Astrocyte of the spinal cord (primary cell): ENCODE measurements around the gene HPGD.

ENCODE experiments used
- DNase-seq: peaks from one replicate; pipeline ENCODE4 v3.0.0; 2011; ENCODE audit warnings: low read depth, low spot score
- H3K4me3 ChIP-seq: 2 replicates; pipeline ENCODE4 v1.5.1; 2011; ENCODE audit warnings: low read depth, mild to moderate bottlenecking, low read length, moderate library complexity
- in situ Hi-C: cut with HindIII; loops from 2 replicates; pipeline ENCODE4 v1.10.0; 2017; ENCODE audit warnings: low sequenced_read_pairs
- TF ChIP-seq, protein P1 (sequence below): IDR thresholded peaks from 2 replicates; pipeline ENCODE4 v1.5.1; 2012; ENCODE audit warnings: low read depth, mild to moderate bottlenecking, low read length, inconsistent platforms

The HPGD gene

DNA sequence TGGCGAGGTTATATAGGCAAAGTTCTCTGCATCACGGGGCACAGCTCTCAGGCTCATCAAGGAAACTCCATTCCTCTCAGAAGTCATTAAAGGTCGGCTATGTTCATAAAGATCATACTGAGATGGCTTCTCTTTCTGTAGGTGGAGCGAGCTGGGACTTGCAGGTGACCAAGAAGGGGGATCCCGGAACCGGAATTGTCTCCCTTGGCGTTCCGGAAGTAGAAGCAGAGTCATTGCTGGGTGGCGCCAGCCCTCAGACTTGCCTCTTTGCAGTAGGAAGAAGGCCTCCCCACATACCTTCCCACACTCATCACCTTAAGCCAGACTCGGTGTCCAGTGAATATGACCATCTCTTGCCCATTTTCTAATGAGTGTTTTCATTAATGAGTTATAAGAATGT, 17.9 kb upstream of the HPGD start:
- no peak overlapping the region for H3K4me3 ChIP-seq
- in situ Hi-C loops = no loop called here
- no peak for DNase-seq
- TF ChIP-seq, protein P1, sequence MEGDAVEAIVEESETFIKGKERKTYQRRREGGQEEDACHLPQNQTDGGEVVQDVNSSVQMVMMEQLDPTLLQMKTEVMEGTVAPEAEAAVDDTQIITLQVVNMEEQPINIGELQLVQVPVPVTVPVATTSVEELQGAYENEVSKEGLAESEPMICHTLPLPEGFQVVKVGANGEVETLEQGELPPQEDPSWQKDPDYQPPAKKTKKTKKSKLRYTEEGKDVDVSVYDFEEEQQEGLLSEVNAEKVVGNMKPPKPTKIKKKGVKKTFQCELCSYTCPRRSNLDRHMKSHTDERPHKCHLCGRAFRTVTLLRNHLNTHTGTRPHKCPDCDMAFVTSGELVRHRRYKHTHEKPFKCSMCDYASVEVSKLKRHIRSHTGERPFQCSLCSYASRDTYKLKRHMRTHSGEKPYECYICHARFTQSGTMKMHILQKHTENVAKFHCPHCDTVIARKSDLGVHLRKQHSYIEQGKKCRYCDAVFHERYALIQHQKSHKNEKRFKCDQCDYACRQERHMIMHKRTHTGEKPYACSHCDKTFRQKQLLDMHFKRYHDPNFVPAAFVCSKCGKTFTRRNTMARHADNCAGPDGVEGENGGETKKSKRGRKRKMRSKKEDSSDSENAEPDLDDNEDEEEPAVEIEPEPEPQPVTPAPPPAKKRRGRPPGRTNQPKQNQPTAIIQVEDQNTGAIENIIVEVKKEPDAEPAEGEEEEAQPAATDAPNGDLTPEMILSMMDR = no peak

DNA sequence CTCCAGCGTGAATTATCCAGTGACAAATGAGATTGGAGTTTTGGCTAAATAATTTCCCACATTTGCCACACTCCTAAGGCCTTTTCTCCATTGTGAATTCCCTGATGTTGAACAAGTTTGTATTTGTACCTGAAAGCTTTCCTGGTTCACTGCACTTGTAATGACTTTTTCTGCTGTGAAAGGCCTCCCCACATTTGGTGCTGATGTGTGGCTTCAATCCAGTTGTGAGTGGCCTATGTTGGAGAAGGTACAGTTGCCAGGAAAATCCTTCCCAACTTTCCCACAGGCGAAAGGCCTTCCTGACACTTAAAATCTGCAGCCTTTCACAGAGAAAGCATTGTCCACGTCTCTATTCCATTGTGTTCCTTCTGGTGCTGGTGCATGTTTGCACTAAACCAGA, 17.3 kb upstream of the HPGD start:
- TF ChIP-seq, protein P1 = no peak
- no peak for DNase-seq
- in situ Hi-C loops = no loop called here
- H3K4me3 ChIP-seq = no peak overlapping the region

DNA sequence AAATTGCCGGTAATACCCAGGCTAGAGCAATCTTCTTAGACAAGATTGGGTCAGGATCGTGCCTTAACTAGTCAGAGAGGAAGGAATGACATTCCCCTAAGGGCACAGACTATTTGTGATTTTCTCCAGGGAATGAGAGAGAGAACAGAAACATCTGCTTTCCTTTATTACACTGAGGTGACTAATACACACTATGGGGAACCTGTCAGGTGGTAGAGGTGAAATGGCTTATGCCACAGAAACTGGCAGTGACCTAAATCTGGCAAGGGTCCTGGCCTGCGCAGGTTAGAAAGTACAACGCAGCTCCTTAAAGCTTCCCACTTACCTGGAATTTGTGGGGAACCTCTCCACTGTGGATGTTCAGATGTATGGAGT, 16.6 kb upstream of the HPGD start:
- DNase-seq = no peak
- TF ChIP-seq, protein P1 = no peak
- no peak overlapping the region for H3K4me3 ChIP-seq
- in situ Hi-C loops = no loop called here

DNA sequence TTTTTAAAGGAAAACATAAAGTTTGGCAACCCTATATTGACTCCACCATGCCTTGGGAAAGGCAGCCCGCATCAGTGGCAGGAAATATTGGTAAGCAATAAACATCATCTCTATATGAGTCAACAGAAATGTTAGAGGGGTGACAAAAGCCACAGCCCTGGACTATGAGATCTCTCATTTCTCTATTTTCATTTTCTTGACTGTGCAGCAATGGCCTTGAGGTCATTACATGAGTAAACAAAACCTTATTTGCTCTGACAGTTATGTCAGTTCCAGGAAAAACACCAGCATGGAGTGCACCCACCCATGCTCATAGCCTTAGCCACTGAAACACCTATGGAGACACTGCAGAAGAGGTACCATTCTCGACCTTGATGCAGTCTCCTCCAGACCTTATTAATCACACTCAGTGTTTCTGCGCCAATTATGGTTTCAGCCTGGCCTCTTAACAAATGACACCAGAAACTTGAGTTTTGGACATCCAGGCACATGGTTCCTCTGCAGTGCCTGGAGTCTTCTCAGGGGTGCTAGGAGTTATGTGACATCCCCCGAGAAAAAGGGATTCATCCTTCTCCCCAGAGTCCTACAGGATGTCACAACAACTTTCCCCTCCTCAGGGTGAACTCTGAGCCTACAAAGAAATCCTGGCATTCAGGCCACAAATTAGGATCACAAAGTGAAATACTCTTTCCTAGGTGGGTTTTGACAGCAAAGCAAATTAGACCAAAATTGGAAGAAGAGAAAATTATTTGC, 16.0 kb upstream of the HPGD start:
- no peak for DNase-seq
- TF ChIP-seq, protein P1 = no peak
- in situ Hi-C loops = no loop called here
- H3K4me3 ChIP-seq = no peak overlapping the region

DNA sequence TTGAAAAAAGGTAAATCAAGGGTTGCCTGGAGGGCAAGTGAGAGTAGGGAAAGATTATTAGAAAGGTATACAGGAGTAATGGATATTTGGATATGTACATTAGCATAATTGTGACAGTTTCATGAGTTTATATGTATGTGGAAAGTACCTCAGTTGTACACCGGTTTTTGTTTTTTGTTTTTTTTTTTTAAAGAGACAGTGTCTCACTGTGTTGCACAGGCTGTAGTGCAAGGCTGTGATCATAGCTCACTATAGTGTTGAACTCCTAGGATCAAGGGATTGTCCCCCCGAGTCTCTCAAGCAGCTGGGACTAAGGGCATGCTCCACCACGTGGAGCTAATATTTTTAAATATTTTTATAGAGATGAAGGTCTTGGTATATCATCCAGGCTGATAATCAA, 15.3 kb upstream of the HPGD start:
- in situ Hi-C loops = no loop called here
- DNase-seq = no peak
- TF ChIP-seq, protein P1 = no peak
- no peak overlapping the region for H3K4me3 ChIP-seq

DNA sequence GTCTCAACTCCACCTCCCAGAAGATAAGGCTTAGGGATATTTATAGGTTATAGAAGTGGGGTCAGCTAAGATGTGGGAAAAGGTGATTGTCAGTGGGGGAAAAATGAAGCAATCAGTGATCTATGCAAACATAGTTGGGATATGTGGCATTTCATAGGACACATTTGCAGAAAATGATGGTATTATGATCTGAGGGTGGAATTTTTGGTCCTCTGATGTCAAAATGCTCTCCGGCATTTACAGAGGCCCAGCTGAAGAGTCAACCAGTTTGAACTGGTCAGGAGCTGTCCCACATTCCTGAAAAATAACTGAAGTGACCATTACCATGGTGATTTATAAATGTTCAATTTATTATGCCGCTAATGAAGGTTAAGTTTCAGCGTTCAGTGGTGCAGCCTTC, 12.2 kb upstream of the HPGD start:
- no peak overlapping the region for H3K4me3 ChIP-seq
- in situ Hi-C loops = no loop called here
- TF ChIP-seq, protein P1 = no peak

More for the DNA sequence above, 12.2 kb upstream of the HPGD start:
- DNase-seq = no peak
